Measurements from ENCODE around the gene PES1.
"Not testable (repeated sequence)": the region's sequence is repeated elsewhere in the genome, so short reads cannot be mapped to it uniquely, and the experiment has no call there.

PES1 gene

GRCh38 chr22:30634471-30635233, 42.9 kb upstream of the PES1 start:
- H3K4me3 ChIP-seq (ENCODE audit: low read depth, low read length): peak overlapping the region; percentile 76
- peak; percentile 92 for TF ChIP-seq CTCF (IDR thresholded peaks at IDR 0.05; ENCODE audit: insufficient read depth, low read depth, low read length, missing control alignments)

GRCh38 chr22:30631469-30631868, 39.8 kb upstream of the PES1 start:
- DNase-seq (ENCODE audit: low read depth); H3K4me3 ChIP-seq (ENCODE audit: low read depth, low read length): not testable (repeated sequence)

More at GRCh38 chr22:30634471-30635233, 42.9 kb upstream of the PES1 start:
- DNase-seq (ENCODE audit: low read depth): peak; percentile 93

GRCh38 chr22:30628491-30628890, 36.8 kb upstream of the PES1 start:
- TF ChIP-seq CTCF (IDR thresholded peaks at IDR 0.05; ENCODE audit: insufficient read depth, low read depth, low read length, missing control alignments): no peak
- DNase-seq (ENCODE audit: low read depth): no peak
- H3K4me3 ChIP-seq (ENCODE audit: low read depth, low read length): no peak overlapping the region

GRCh38 chr22:30627471-30627870, 35.8 kb upstream of the PES1 start:
- TF ChIP-seq CTCF (IDR thresholded peaks at IDR 0.05; ENCODE audit: insufficient read depth, low read depth, low read length, missing control alignments): no peak
- H3K4me3 ChIP-seq (ENCODE audit: low read depth, low read length): no peak overlapping the region
- no peak for DNase-seq (ENCODE audit: low read depth)

GRCh38 chr22:30626413-30626812, 34.7 kb upstream of the PES1 start:
- H3K4me3 ChIP-seq (ENCODE audit: low read depth, low read length): no peak overlapping the region
- no peak for TF ChIP-seq CTCF (IDR thresholded peaks at IDR 0.05; ENCODE audit: insufficient read depth, low read depth, low read length, missing control alignments)
- no peak for DNase-seq (ENCODE audit: low read depth)

- not testable (repeated sequence) for DNase-seq (ENCODE audit: low read depth); H3K4me3 ChIP-seq (ENCODE audit: low read depth, low read length)
Observed at GRCh38 chr22:30619909-30620308, 28.2 kb upstream of the PES1 start.

- no peak for DNase-seq (ENCODE audit: low read depth)
- no peak overlapping the region for H3K4me3 ChIP-seq (ENCODE audit: low read depth, low read length)
- no peak for TF ChIP-seq CTCF (IDR thresholded peaks at IDR 0.05; ENCODE audit: insufficient read depth, low read depth, low read length, missing control alignments)
Observed at GRCh38 chr22:30617819-30618218, 26.1 kb upstream of the PES1 start.

- H3K4me3 ChIP-seq (ENCODE audit: low read depth, low read length): no peak overlapping the region
- no peak for DNase-seq (ENCODE audit: low read depth)
- TF ChIP-seq CTCF (IDR thresholded peaks at IDR 0.05; ENCODE audit: insufficient read depth, low read depth, low read length, missing control alignments): no peak
Observed at GRCh38 chr22:30615543-30615954, 23.8 kb upstream of the PES1 start.

Measured in GM12865 (cell line).